GM18511 (cell line): ENCODE results near the gene PRMT1.
"Not testable (repeated sequence)": the region's sequence is repeated elsewhere in the genome, so short reads cannot be mapped to it uniquely, and the experiment has no call there.

ENCODE experiments used
- ATAC-seq: cut with Tn5 transposase; IDR thresholded peaks from one replicate; pipeline ENCODE4 v1.9.1; 2021; ENCODE audit warnings: mild to moderate bottlenecking, moderate library complexity; ENCODE audit not compliant: unreplicated experiment

Gene PRMT1

DNA sequence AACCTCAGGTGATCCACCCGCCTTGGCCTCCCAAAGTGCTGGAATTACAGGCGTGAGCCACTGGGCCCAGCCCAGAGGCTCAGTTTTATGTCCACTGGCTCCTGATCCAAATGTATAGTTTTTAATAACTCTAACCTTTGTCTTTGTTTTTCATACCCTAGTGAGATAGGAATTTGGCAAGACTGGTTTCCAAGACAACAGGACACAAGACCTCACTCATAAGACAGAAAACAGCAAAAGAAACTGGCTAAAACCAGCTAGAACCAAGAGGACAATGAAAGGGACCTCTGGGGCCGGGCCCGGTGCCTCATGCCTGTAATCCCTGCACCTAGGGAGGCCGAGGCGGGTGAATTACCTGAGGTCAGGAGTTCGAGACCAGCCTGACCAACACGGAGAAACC lies 41.4 kb downstream of the PRMT1 start:
- no peak for ATAC-seq

DNA sequence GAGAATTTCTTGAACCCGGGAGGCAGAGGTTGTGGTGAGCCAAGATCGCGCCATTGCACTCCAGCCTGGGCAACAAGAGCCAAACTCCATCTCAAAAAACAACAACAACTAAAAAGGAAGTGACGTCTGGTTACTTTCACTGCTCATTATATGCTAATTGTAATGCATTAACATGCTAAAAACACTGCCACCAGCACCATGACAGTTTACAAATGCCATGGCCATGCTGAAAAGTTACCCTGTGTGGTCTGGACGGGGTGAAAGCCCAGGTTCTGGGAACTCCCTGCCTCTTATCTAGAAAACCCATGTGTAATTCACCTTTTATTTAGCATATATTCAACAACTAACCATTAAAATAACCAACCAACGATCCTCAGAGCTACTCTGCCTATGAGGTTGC lies 41.9 kb downstream of the PRMT1 start:
- no peak for ATAC-seq

- not testable (repeated sequence) for ATAC-seq
Observed at GRCh38 chr19:49719420-49719819, 42.3 kb downstream of the PRMT1 start.

DNA sequence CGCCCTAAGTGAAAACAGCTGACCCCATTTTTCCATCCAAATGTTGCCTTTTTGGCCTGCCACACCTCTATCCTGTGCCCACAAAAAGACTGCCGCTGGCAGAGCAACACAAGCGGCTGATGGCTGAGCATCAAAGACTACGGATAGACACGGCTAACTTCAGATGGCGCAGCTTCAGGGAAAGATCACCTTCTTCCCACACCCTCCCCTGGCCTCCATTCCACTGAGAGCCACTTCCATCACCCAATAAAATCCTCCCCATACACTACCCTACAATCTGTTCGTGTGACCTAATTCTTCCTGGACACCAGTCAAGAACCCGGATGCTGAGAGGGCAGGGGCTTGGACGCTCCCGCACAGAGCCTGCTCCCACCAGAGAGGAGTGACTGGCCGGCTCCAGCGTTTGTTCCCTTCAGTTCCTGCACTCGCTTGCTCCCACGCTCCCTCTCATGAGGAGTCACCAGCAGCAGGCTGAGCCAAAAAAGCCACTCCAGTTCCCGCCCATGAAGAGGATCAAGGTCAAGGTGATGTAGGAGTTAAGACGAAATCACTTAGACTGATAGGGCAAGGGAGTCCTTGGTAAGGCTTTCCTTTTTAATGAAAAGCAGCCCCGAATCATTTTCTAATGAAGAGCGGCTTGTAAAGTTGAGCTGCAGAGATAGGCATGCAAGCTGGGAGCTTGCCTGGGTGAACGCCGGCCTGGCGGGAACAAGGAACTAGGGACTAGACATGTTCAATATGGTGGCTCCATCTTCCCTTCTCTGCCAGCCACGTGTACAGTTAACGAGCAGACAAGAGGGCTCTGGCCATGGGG lies 50.4 kb downstream of the PRMT1 start:
- no peak for ATAC-seq

DNA sequence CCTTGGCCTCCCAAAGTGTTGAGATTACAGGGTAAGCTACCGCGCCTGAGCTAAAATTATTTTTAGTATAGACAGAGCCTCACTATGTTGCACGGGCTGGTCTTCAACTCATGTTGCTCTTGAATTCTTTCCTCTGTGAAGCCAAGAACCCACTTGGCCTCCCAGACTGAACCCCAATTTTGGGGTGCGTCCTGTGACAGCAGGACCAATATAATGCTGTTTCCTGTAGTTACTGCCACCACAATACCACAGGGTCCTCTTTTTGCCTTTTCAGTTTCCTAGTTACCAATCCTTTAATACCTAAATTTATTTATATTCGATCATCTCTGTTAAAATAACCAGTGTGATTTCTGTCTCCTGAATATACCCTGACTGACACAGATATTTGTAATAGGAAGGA lies 53.1 kb downstream of the PRMT1 start:
- ATAC-seq = no peak
